Measurements from ENCODE around the gene JAG1.

- TF ChIP-seq ELF4 (CRISPR knock-in tag; IDR thresholded peaks at IDR 0.05; ENCODE audit: low read depth) (no peak), GABPB1 (CRISPR knock-in tag; IDR thresholded peaks at IDR 0.05) (no peak), FOXK1 (CRISPR knock-in tag; IDR thresholded peaks at IDR 0.05) (no peak), CREB1 (CRISPR knock-in tag; IDR thresholded peaks at IDR 0.05) (no peak), USF2 (CRISPR knock-in tag; IDR thresholded peaks at IDR 0.05) (no peak), IRF2 (CRISPR knock-in tag; IDR thresholded peaks at IDR 0.05; ENCODE audit: borderline replicate concordance, low read depth) (no peak)
- TF ChIP-seq, protein P1, sequence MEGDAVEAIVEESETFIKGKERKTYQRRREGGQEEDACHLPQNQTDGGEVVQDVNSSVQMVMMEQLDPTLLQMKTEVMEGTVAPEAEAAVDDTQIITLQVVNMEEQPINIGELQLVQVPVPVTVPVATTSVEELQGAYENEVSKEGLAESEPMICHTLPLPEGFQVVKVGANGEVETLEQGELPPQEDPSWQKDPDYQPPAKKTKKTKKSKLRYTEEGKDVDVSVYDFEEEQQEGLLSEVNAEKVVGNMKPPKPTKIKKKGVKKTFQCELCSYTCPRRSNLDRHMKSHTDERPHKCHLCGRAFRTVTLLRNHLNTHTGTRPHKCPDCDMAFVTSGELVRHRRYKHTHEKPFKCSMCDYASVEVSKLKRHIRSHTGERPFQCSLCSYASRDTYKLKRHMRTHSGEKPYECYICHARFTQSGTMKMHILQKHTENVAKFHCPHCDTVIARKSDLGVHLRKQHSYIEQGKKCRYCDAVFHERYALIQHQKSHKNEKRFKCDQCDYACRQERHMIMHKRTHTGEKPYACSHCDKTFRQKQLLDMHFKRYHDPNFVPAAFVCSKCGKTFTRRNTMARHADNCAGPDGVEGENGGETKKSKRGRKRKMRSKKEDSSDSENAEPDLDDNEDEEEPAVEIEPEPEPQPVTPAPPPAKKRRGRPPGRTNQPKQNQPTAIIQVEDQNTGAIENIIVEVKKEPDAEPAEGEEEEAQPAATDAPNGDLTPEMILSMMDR (IDR thresholded peaks at IDR 0.05), result no peak
Observed at GRCh38 chr20:10687895-10688294, 14.1 kb upstream of the JAG1 start.
